HepG2 (cell line): ENCODE data around the gene VEZF1. TPM values are rescaled to one million over a fixed set of nuclear protein-coding genes. Genes with fewer than 3 reads are reported as not detected.

Experiments used
- BORCS8-MEF2B ChIP-seq: sonication (generic); formaldehyde crosslinking; IDR thresholded peaks from 2 replicates; pipeline ENCODE4 v1.8.0; 2022; ENCODE audit warnings: mild to moderate bottlenecking, missing genetic modification reagents
- HMG20A ChIP-seq: IDR thresholded peaks from 2 replicates; pipeline ENCODE4 v1.6.1; 2016; ENCODE audit warnings: borderline replicate concordance
- HNF4A ChIP-seq: sonication (generic); formaldehyde crosslinking; IDR thresholded peaks from 2 replicates; pipeline ENCODE4 v1.4.0; 2020; ENCODE audit warnings: missing genetic modification reagents
- PAX8 ChIP-seq: sonication (generic); formaldehyde crosslinking; IDR thresholded peaks from 2 replicates; pipeline ENCODE4 v1.8.0; 2022; ENCODE audit warnings: mild to moderate bottlenecking, missing genetic modification reagents, borderline replicate concordance
- PHB2 ChIP-seq: fragments of 450-650 bp; IDR thresholded peaks from 2 replicates; pipeline ENCODE4 v1.6.1; 2018; ENCODE audit not compliant: partially characterized antibody
- POLR2AphosphoS2 ChIP-seq: IDR thresholded peaks from 2 replicates; pipeline ENCODE4 v1.6.1; 2011; ENCODE audit warnings: low read depth, low read length, improper control_type of control experiment
- RFXANK ChIP-seq: IDR thresholded peaks from 2 replicates; pipeline ENCODE4 v1.6.1; 2016
- SP140L ChIP-seq: sonication (generic); formaldehyde crosslinking; IDR thresholded peaks from 2 replicates; pipeline ENCODE4 v1.4.0; 2020; ENCODE audit warnings: missing genetic modification reagents, borderline replicate concordance
- SPEN ChIP-seq: sonication (generic); formaldehyde crosslinking; IDR thresholded peaks from 2 replicates; pipeline ENCODE4 v1.5.1; 2020; ENCODE audit warnings: low read depth, mild to moderate bottlenecking, missing genetic modification reagents
- TBX3 ChIP-seq: fragments of 450-650 bp; IDR thresholded peaks from 2 replicates; pipeline ENCODE4 v1.6.1; 2017; ENCODE audit warnings: antibody characterized with exemption, mild to moderate bottlenecking, inconsistent platforms, borderline replicate concordance
- ZBTB46 ChIP-seq: sonication (generic); formaldehyde crosslinking; IDR thresholded peaks from 2 replicates; pipeline ENCODE4 v1.4.0; 2020; ENCODE audit warnings: mild to moderate bottlenecking, missing genetic modification reagents, borderline replicate concordance
- ZKSCAN1 ChIP-seq: fragments of 150-350 bp; IDR thresholded peaks from 2 replicates; pipeline ENCODE4 v1.6.1; 2014; ENCODE audit warnings: low read length
- ZNF124 ChIP-seq: sonication (generic); formaldehyde crosslinking; IDR thresholded peaks from 2 replicates; pipeline ENCODE4 v1.4.0; 2020; ENCODE audit warnings: missing genetic modification reagents
- ZNF234 ChIP-seq: sonication (generic); formaldehyde crosslinking; conservative IDR thresholded peaks from 2 replicates; pipeline ENCODE4 v1.5.1; 2020; ENCODE audit warnings: mild to moderate bottlenecking, missing genetic modification reagents
- ZNF335 ChIP-seq: sonication (generic); formaldehyde crosslinking; IDR thresholded peaks from 2 replicates; pipeline ENCODE4 v1.4.0; 2020; ENCODE audit warnings: missing genetic modification reagents
- ZNF34 ChIP-seq: sonication (generic); formaldehyde crosslinking; IDR thresholded peaks from 2 replicates; pipeline ENCODE4 v1.4.0; 2020; ENCODE audit warnings: mild to moderate bottlenecking, missing genetic modification reagents, borderline replicate concordance
- ZNF550 ChIP-seq: sonication (generic); formaldehyde crosslinking; IDR thresholded peaks from 2 replicates; pipeline ENCODE4 v1.4.0; 2020; ENCODE audit warnings: mild to moderate bottlenecking, missing genetic modification reagents, borderline replicate concordance
- ZNF597 ChIP-seq: sonication (generic); formaldehyde crosslinking; IDR thresholded peaks from 2 replicates; pipeline ENCODE4 v1.5.0; 2020; ENCODE audit warnings: missing genetic modification reagents
- ZNF616 ChIP-seq: sonication (generic); formaldehyde crosslinking; IDR thresholded peaks from 2 replicates; pipeline ENCODE4 v1.5.0; 2020; ENCODE audit warnings: low read depth, mild to moderate bottlenecking, missing genetic modification reagents
- polyA plus RNA-seq, 8 experiments: library from polyadenylated mRNA; depleted of rRNA in 3 of 8; stranded (reverse) in 7 of 8; unstranded in 1 of 8; fragments of >200 nt; fragmentation: Illumina TruSeq in 4 of 8; extraction: Trizol in 4 of 8; gene quantifications; 2 replicates each; pipeline versions ENCODE4 v1.2.1 to v1.2.3, GENCODE V29; 2011 to 2016; ENCODE audit warnings: low read depth in 4 of 8, missing spikeins in 1 of 8, mixed read lengths in 1 of 8; ENCODE audit not compliant: insufficient read depth in 1 of 8
- total RNA-seq, 5 experiments: library from RNA; depleted of rRNA; stranded (reverse); fragments of >200 nt; fragmentation: Illumina TruSeq; extraction: Trizol; gene quantifications; 2 replicates each; pipeline ENCODE4 v1.2.3, GENCODE V29; 2016; ENCODE audit warnings: low read depth in 1 of 5
- TF ChIP-seq, protein P1 (sequence below): fragments of 450-650 bp; IDR thresholded peaks from 2 replicates; pipeline ENCODE4 v1.6.1; 2017; ENCODE audit warnings: mild to moderate bottlenecking
- TF ChIP-seq, protein P2 (sequence below): sonication (generic); formaldehyde crosslinking; IDR thresholded peaks from 2 replicates; pipeline ENCODE4 v1.4.0; 2020; ENCODE audit warnings: mild to moderate bottlenecking, low read depth, missing genetic modification reagents
- TF ChIP-seq, protein P3 (sequence below): sonication (generic); formaldehyde crosslinking; IDR thresholded peaks from 2 replicates; pipeline ENCODE4 v1.4.0; 2020; ENCODE audit warnings: missing genetic modification reagents

Gene VEZF1
- total and polyA plus RNA-seq, 2 of the 13 experiments (the other 11 are each of a cell fraction or from before 2014, with no cell fraction given) = 45.9 to 49.7 TPM

- TF ChIP-seq, protein P1, sequence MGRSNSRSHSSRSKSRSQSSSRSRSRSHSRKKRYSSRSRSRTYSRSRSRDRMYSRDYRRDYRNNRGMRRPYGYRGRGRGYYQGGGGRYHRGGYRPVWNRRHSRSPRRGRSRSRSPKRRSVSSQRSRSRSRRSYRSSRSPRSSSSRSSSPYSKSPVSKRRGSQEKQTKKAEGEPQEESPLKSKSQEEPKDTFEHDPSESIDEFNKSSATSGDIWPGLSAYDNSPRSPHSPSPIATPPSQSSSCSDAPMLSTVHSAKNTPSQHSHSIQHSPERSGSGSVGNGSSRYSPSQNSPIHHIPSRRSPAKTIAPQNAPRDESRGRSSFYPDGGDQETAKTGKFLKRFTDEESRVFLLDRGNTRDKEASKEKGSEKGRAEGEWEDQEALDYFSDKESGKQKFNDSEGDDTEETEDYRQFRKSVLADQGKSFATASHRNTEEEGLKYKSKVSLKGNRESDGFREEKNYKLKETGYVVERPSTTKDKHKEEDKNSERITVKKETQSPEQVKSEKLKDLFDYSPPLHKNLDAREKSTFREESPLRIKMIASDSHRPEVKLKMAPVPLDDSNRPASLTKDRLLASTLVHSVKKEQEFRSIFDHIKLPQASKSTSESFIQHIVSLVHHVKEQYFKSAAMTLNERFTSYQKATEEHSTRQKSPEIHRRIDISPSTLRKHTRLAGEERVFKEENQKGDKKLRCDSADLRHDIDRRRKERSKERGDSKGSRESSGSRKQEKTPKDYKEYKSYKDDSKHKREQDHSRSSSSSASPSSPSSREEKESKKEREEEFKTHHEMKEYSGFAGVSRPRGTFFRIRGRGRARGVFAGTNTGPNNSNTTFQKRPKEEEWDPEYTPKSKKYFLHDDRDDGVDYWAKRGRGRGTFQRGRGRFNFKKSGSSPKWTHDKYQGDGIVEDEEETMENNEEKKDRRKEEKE = no peak
- TF ChIP-seq ZBTB46 (CRISPR knock-in tag) (0 out of 2 replicates have a peak, but pooled peaks have one; percentile 53), SP140L (CRISPR knock-in tag) (no peak), HNF4A (CRISPR knock-in tag) (peak; percentile 9; the same call in 1 of the 2 replicates), HMG20A (CRISPR knock-in tag) (no peak), ZKSCAN1 (no peak), ZNF597 (CRISPR knock-in tag) (no peak), ZNF34 (CRISPR knock-in tag) (0 out of 2 replicates have a peak, but pooled peaks have one; percentile 76), ZNF335 (no peak; the same call in 1 of the 2 replicates), POLR2AphosphoS2 (peak; percentile 92; the same call in 1 of the 2 replicates), ZNF124 (CRISPR knock-in tag) (no peak), SPEN (CRISPR knock-in tag) (peak; percentile 74), ZNF234 (CRISPR knock-in tag) (no peak), PHB2 (no peak), PAX8 (CRISPR knock-in tag) (no peak; the same call in 1 of the 2 replicates), BORCS8-MEF2B (peak; percentile 86), RFXANK (0 out of 2 replicates have a peak, but pooled peaks have one; percentile 54), TBX3 (no peak), ZNF550 (CRISPR knock-in tag) (no peak), ZNF616 (CRISPR knock-in tag) (no peak)
- TF ChIP-seq, protein P2, sequence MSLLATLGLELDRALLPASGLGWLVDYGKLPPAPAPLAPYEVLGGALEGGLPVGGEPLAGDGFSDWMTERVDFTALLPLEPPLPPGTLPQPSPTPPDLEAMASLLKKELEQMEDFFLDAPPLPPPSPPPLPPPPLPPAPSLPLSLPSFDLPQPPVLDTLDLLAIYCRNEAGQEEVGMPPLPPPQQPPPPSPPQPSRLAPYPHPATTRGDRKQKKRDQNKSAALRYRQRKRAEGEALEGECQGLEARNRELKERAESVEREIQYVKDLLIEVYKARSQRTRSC (CRISPR knock-in tag) = peak; percentile 63; the same call in 1 of the 2 replicates
- TF ChIP-seq, protein P3, sequence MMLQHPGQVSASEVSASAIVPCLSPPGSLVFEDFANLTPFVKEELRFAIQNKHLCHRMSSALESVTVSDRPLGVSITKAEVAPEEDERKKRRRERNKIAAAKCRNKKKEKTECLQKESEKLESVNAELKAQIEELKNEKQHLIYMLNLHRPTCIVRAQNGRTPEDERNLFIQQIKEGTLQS (CRISPR knock-in tag) = no peak
Measured at GRCh38 chr17:57988301-57989250, 522 bp upstream of the VEZF1 start (continued).
